ENCODE measurements around the gene HIBADH.

HIBADH gene

DNA sequence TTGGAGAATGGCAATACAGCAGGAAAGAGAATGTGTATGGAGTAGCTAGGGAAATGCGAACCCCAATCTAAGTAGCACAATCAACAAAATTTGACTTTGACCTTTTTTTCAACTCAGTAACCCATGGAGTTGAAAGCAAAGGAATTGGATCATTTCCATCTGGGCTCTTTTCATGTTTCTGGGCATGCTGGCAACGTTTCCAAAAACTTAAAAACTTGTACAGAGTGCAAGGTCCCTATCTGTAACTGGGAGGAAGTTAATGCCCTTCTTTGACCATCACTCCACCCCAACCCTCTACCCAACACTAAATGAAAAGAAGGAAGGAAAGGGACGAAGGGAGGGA lies 1.3 kb upstream of the HIBADH start:
- Histone ChIP-seq H3K9me3 (no peaks in the 10 kb centered on the region), H3K27me3 (no peaks in the 10 kb centered on the region), H3K36me3 (no peaks in the 10 kb centered on the region), H3K4me3 (ENCODE audit: low read depth, low read length) (no peak overlapping the region), H3K4me1 (no peaks in the 10 kb centered on the region)
- no peak for TF ChIP-seq CTCF (IDR thresholded peaks at IDR 0.05; ENCODE audit: low read depth, low read length)
- no peak for DNase-seq

DNA sequence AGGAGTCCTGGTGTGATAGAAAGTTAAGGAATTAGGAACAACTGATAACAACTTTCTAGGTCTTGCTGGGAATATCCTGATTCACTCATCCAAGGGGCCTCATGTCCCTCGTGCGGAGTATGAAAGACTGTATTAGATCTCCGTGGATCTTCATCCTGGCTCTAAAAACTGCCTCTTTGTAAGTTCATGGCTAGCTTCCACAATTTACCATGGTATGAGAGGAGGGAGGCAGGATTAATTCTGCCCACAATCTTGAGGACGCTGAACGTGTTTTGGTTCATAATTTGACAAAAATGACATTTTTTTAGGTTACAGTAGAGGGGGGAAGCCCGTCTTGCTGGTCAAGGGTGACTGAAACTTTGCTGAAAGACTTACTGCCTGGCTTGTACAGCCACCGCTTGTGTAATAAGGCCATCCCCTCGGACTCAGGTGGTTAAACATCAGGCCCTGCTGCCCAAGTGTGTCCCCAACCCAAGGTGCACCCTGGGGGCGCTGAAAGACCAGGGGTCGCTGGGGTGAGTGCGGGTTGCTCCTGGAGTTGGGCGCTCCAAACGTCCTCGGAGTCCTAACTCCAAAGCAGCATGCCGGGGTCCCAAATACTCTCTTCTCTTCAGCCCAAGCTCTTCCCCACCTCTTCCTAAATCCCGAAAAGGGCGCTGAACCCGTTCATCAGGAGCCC lies 733 bp downstream of the HIBADH start:
- H3K27me3 ChIP-seq = no peaks in the 10 kb centered on the region
- no peak for TF ChIP-seq CTCF (IDR thresholded peaks at IDR 0.05; ENCODE audit: low read depth, low read length)
- peak; percentile 25 for DNase-seq
- no peaks in the 10 kb centered on the region for H3K4me1 ChIP-seq
- H3K9me3 ChIP-seq = no peaks in the 10 kb centered on the region
- peak overlapping the region; percentile 98 for H3K4me3 ChIP-seq (ENCODE audit: low read depth, low read length)
- H3K36me3 ChIP-seq = no peaks in the 10 kb centered on the region

DNA sequence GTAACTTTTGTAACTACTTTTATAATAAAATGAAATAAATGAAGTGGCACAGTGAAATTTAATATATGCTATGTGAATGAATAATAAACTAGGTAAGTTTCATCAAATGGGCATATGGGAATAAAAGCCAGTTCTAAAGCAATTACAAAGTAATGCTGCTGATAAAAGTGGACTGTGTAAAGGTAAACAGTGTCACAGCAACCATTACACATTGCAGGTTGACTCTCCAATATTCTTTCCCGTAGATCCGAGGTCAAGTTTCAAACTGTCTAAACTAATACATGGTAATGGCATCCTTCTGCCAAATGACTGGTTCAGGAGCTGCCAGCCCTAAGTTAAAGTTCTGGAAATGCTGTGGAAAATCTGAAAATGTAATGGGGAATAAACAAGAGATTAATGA lies 6.0 kb downstream of the HIBADH start:
- Histone ChIP-seq H3K9me3 (no peaks in the 10 kb centered on the region), H3K4me3 (ENCODE audit: low read depth, low read length) (no peak overlapping the region), H3K36me3 (no peaks in the 10 kb centered on the region), H3K4me1 (no peaks in the 10 kb centered on the region), H3K27me3 (no peaks in the 10 kb centered on the region)
- TF ChIP-seq CTCF (IDR thresholded peaks at IDR 0.05; ENCODE audit: low read depth, low read length) = no peak
- no peak for DNase-seq

GRCh38 chr7:27655184-27655583 lies 7.5 kb downstream of the HIBADH start:
- no peaks in the 10 kb centered on the region for H3K36me3 ChIP-seq
- H3K4me3 ChIP-seq (ENCODE audit: low read depth, low read length) = no peak overlapping the region
- H3K4me1 ChIP-seq = no peaks in the 10 kb centered on the region
- no peak for TF ChIP-seq CTCF (IDR thresholded peaks at IDR 0.05; ENCODE audit: low read depth, low read length)
- H3K27me3 ChIP-seq = no peaks in the 10 kb centered on the region
- no peak for DNase-seq
- no peaks in the 10 kb centered on the region for H3K9me3 ChIP-seq

GRCh38 chr7:27652518-27652917 lies 10.2 kb downstream of the HIBADH start:
- Histone ChIP-seq H3K36me3 (no peaks in the 10 kb centered on the region; the same call in 1 of the 2 replicates), H3K4me1 (no peaks in the 10 kb centered on the region), H3K4me3 (ENCODE audit: low read depth, low read length) (no peak overlapping the region), H3K27me3 (no peaks in the 10 kb centered on the region), H3K9me3 (no peaks in the 10 kb centered on the region)
- DNase-seq = no peak
- TF ChIP-seq CTCF (IDR thresholded peaks at IDR 0.05; ENCODE audit: low read depth, low read length) = no peak

GRCh38 chr7:27651702-27652101 lies 11.0 kb downstream of the HIBADH start:
- H3K9me3 ChIP-seq = no peaks in the 10 kb centered on the region
- no peaks in the 10 kb centered on the region for H3K27me3 ChIP-seq
- TF ChIP-seq CTCF (IDR thresholded peaks at IDR 0.05; ENCODE audit: low read depth, low read length) = no peak
- no peaks in the 10 kb centered on the region; the same call in 1 of the 2 replicates for H3K36me3 ChIP-seq
- no peaks in the 10 kb centered on the region for H3K4me1 ChIP-seq
- DNase-seq = no peak
- H3K4me3 ChIP-seq (ENCODE audit: low read depth, low read length) = no peak overlapping the region
